Osteocyte (in vitro differentiated cells): ENCODE measurements around the gene LNX2. TPM values are rescaled to one million over a fixed set of nuclear protein-coding genes. Genes with fewer than 3 reads are reported as not detected.
A peak's percentile ranks its signal among the peaks of the same experiment; 100 is the strongest.

Experiments
- DNase-seq: peaks from one replicate; pipeline ENCODE4 v3.0.0; 2021; ENCODE audit warnings: mixed read lengths; ENCODE audit not compliant: unreplicated experiment; ENCODE audit errors: extremely low spot score
- H3K27ac Mint-ChIP-seq: one replicate; pipeline ENCODE4 v1.8.0; 2021; ENCODE audit warnings: mild to moderate bottlenecking, mixed read lengths; ENCODE audit not compliant: unreplicated experiment
- H3K27me3 Mint-ChIP-seq: one replicate; pipeline ENCODE4 v1.8.0; 2021; ENCODE audit warnings: mixed read lengths; ENCODE audit not compliant: unreplicated experiment
- H3K36me3 Mint-ChIP-seq: one replicate; pipeline ENCODE4 v1.8.0; 2021; ENCODE audit warnings: mixed read lengths; ENCODE audit not compliant: unreplicated experiment
- H3K4me1 Mint-ChIP-seq: one replicate; pipeline ENCODE4 v1.8.0; 2021; ENCODE audit warnings: mixed read lengths; ENCODE audit not compliant: unreplicated experiment
- H3K4me3 Mint-ChIP-seq: one replicate; pipeline ENCODE4 v1.8.0; 2021; ENCODE audit warnings: mild to moderate bottlenecking, moderate library complexity, mixed read lengths; ENCODE audit not compliant: unreplicated experiment
- H3K9me3 Mint-ChIP-seq: one replicate; pipeline ENCODE4 v1.8.0; 2021; ENCODE audit warnings: mixed read lengths; ENCODE audit not compliant: unreplicated experiment
- total RNA-seq: library from RNA; stranded (reverse); gene quantifications from 2 replicates; pipeline ENCODE4 v1.2.1, GENCODE V29; 2021
- TF ChIP-seq, protein P1 (sequence below): fragments of 200-600 bp; sonication (generic); IDR thresholded peaks from 2 replicates; pipeline ENCODE4 v1.5.0; 2021; ENCODE audit warnings: antibody characterized with exemption, mild to moderate bottlenecking, moderate library complexity

The LNX2 gene
- total RNA-seq, 1 donor from 2014 or later = 7.2 TPM

DNA sequence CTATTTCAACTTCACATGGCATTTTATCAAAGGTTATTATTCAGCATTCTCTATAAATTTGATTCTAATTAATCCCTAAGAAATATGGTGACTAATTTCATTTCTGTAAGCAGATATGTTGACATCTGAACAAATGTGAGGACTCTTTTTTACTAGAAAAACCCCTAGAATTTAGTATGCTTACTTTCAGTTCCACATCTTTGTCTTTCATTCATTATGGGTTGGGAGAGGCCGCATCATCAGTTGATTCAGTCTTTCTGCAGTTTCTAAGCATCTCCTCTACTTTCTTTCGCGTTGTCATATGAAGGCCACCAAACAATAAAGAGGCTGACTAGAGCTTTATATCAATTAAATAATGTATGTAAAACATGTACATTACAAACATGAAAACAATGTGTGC is 114.5 kb downstream of the LNX2 start:
- Mint-ChIP-seq H3K27ac (no peak overlapping the region), H3K9me3 (no peaks in the 10 kb centered on the region), H3K36me3 (no peaks in the 10 kb centered on the region), H3K4me1 (no peaks in the 10 kb centered on the region), H3K4me3 (no peak overlapping the region), H3K27me3 (peaks cover 33% of the 10 kb centered on the region)
- no peak for DNase-seq
- TF ChIP-seq, protein P1, sequence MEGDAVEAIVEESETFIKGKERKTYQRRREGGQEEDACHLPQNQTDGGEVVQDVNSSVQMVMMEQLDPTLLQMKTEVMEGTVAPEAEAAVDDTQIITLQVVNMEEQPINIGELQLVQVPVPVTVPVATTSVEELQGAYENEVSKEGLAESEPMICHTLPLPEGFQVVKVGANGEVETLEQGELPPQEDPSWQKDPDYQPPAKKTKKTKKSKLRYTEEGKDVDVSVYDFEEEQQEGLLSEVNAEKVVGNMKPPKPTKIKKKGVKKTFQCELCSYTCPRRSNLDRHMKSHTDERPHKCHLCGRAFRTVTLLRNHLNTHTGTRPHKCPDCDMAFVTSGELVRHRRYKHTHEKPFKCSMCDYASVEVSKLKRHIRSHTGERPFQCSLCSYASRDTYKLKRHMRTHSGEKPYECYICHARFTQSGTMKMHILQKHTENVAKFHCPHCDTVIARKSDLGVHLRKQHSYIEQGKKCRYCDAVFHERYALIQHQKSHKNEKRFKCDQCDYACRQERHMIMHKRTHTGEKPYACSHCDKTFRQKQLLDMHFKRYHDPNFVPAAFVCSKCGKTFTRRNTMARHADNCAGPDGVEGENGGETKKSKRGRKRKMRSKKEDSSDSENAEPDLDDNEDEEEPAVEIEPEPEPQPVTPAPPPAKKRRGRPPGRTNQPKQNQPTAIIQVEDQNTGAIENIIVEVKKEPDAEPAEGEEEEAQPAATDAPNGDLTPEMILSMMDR = no peak

GRCh38 chr13:27504868-27505194 is 115.5 kb downstream of the LNX2 start:
- Mint-ChIP-seq H3K27me3 (peaks cover 29% of the 10 kb centered on the region), H3K4me3 (no peak overlapping the region), H3K36me3 (no peaks in the 10 kb centered on the region), H3K9me3 (no peaks in the 10 kb centered on the region), H3K4me1 (no peaks in the 10 kb centered on the region), H3K27ac (no peak overlapping the region)
- TF ChIP-seq, protein P1 = no peak
- no peak for DNase-seq

- no peaks in the 10 kb centered on the region for H3K4me1 Mint-ChIP-seq
- TF ChIP-seq, protein P1 = no peak
- H3K27me3 Mint-ChIP-seq = peaks cover 33% of the 10 kb centered on the region
- DNase-seq = peak; percentile 67
- no peaks in the 10 kb centered on the region for H3K36me3 Mint-ChIP-seq
- H3K27ac Mint-ChIP-seq = no peak overlapping the region
- H3K9me3 Mint-ChIP-seq = no peaks in the 10 kb centered on the region
- H3K4me3 Mint-ChIP-seq = no peak overlapping the region
These were observed 116.0 kb downstream of the LNX2 start for GRCh38 chr13:27504128-27504867.

GRCh38 chr13:27500806-27501534 is 119.4 kb downstream of the LNX2 start:
- Mint-ChIP-seq H3K4me1 (no peaks in the 10 kb centered on the region), H3K27ac (no peak overlapping the region), H3K9me3 (no peaks in the 10 kb centered on the region), H3K4me3 (no peak overlapping the region), H3K27me3 (peaks cover 26% of the 10 kb centered on the region), H3K36me3 (no peaks in the 10 kb centered on the region)
- TF ChIP-seq, protein P1 = no peak
- DNase-seq = peak; percentile 75

DNA sequence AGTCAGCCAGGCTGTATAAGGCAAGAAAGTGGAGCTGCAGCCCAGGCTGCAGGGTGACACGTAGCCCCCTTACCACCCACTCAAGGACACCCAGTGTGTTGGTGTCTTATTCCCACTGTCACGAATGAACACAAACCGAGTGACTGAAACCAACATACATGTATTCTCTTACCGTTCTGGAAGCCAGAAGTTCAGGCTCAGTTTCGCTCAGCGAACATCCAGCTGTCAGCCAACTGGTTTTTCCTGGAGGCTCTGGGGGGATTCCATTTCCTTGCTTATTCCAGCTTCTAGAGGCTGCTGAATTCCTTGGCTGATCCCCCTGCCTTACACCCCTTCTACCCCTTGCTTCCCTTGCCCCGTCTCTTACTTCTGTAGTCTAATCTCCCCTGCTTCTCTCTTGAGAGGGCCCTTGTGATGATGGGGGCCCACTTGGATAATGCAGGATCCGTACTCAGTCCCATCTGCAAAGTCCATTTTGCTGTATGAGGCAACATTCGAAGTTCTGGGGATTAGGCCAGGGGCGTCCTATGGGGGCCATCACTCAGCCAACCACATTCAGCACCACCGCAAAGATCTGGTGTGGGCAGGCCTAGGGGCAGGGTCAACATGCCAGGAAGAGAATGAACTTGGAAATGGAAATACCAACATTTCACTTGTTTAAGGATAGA is 122.6 kb downstream of the LNX2 start:
- no peak overlapping the region for H3K27ac Mint-ChIP-seq
- peaks cover 17% of the 10 kb centered on the region for H3K27me3 Mint-ChIP-seq
- TF ChIP-seq, protein P1 = no peak
- no peaks in the 10 kb centered on the region for H3K9me3 Mint-ChIP-seq
- H3K4me3 Mint-ChIP-seq = no peak overlapping the region
- no peaks in the 10 kb centered on the region for H3K4me1 Mint-ChIP-seq
- DNase-seq = peak; percentile 56
- no peaks in the 10 kb centered on the region for H3K36me3 Mint-ChIP-seq
